ENCODE measurements around the gene CSF3R.

The CSF3R gene

DNA sequence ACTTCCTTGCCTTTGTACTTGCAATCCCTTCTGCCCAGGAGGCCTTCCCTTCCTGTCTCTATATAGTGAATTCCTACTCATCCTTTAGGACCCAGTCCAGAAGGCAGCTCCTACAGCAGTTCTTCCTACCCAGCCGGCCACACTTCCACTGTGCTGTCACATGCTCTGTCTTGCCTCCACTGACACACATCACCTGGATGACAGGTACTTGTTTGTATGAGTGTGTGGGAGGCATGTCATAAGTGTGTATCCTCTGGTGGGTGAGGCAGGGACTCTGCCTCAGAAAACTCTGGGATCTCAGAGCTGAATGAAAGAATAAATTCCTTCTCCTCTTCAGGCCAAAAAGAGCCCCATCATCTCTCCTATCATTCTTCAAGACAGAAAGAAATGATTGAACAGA lies 27.3 kb downstream of the CSF3R start:
- no peak for DNase-seq

DNA sequence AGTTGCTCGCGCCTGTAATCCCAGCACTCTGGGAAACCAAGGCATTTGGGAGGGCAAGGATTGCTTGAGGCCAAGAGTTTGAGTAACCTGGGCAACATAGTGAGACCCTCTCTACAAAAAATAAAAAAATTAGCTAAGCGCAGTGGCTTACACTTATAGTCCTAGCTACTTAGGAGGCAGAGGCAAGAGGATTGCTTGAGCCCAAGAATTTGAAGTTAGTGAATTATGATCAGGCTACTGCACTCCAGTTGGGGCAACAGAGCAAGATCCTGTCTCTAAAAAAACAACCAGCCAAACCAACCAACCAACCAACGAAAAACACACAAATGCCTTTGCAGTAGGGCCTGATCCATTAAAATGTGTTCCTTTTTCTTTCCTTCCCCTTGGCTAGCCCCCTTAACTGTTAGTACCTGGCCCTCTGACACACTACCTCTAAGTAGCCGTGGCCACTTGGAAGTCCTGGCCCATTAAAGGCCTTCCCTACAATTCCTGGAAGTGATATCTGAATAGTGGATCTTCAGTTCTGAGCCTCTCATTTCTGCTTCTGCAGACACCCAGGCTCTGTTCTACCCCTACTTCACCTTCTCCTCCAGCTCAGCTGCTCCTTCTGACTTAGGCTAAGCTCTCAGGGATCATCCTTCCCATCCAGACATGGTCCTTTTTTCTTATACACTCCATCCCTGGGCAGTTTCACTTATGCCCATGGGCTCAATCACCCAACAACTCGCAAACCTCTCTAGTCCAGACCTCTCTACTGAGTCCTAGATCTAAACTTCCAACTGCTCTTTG lies 28.9 kb downstream of the CSF3R start:
- DNase-seq = no peak

DNA sequence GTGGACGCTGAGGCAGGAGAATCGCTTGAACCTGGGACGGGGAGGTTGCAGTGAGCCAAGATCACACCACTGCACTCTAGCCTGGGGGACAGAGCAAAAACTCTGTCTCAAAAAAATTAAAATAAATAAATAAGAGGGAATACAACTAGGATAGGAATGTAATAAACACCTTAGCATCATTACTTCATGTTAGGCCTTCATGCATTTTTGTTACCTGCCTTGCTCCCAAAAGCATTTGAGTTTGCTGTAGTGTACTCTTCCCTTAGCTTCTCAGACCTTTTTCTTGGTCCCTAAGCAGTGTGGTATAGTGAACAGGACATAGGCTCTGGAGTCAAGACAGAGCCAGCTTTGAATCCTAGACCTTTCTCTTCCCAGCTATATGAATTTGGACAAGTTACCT lies 29.7 kb downstream of the CSF3R start:
- no peak for DNase-seq

DNA sequence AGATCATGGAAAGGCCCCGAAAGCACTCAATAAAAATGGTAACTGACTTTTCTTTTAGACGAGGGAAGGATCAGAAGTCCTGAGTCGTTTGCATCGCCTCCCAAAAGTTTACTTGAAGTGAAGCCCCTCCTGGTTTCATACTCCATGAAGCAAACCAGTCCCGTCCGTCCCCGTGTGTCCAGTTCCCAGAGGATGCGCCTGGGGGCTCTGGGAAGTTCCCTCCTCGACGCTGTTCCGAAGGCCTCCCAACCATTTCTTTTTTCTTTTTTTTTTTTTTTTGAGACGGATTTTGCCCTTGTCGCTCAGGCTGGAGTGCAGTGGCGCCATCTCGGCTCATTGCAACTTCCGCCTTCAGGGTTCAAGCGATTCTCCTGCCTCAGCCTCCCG lies 31.8 kb downstream of the CSF3R start:
- DNase-seq = no peak

DNA sequence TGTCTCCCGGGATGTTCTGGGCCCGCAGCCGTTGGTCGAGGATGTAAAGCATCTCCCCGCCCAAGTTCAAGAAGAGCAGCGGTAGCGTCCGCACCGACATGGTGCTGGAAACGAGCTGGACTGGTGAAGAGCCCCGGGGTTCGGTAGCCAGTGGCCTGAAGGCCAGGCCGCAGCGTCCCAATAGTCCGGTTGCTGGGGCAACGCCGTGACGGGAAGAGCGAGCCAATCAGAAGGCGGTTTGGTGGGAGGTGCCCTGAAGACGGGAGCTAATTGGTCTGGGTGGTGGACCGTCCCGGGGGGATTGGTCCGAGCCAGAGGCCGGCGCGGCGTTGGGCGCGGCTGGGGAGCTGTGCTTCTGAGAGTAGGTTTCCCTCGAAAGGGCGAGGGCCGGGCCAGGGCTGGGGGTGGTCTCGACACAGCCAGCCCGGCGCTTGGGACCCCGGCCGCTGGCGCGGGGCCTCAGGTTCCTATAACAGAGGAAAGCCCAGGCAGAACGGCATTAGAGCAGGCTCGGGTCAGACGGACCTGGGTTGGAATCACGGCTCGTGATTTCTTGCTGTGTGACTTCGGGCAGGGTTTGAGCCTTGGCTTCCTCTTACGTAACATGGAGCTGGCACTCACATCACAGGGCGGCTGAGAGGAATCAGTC lies 32.3 kb downstream of the CSF3R start, which contains the start of gene OSCP1:
Gene OSCP1 (minus strand): TSS at position 182 of the 649 bp plus-strand sequence. CDS start 82 bp downstream, at position 100.
- DNase-seq = peak; percentile 96

DNA sequence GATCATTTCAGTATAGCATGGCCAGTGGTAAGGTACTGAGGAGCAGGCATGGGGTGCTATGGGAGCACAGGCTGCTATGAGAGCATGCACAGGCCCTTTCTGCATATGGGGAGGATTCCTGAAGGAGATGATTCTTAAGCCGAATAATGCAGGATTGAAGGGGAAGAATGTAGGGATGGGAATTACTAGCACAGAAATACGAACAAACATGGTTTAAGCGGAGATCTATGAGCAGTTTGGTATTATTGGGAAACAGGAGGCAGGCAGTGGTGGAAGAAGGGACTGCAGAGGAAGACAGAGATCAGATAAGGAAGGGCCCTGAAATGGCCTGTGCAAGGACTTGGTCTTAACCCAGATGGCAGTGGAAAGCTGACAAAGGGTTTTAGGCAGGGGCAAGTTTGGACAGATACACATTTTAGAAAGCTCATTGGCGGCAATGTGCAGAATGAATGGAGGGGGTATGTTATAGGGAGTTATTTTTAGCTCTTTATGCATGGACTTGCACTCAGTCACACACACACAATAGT lies 34.1 kb downstream of the CSF3R start:
- DNase-seq = no peak

DNA sequence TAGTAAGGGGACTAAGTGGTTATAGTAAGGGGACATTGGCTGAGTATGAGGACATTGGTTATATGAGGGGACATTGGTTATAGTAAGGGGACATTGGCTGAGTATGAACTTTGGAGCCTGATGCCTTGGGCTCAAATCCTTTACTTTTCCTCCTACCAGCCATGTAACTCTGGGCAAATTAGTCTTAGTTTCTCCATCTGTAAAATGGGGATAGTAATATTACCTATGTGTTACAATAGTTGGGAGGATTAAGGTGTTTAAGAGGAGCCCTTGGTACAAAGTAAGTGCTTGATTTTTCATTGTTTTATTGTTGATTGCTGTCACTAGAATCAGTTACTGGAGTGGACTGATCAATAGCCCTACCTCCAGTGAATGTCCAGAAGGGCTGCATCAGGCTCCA lies 35.3 kb downstream of the CSF3R start:
- DNase-seq = no peak

DNA sequence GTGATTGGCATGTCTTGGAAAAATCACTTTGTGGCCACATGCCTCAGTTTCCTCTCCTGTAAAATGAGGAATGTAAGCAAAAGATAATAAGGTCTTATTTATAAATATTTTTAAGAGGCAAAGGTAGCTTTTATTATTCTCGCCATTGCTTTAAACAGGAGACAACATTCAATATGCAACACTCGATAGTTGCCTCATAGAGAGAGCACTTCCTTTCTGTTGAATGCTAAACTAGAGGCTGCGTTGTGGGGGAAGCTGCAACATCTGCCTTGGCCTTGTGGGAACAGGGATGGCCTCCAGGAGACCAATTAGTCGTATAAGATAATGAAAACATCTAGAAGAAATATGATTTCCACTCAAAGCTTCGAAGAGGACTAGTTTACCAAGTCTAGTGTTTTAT lies 36.0 kb downstream of the CSF3R start:
- no peak for DNase-seq

DNA sequence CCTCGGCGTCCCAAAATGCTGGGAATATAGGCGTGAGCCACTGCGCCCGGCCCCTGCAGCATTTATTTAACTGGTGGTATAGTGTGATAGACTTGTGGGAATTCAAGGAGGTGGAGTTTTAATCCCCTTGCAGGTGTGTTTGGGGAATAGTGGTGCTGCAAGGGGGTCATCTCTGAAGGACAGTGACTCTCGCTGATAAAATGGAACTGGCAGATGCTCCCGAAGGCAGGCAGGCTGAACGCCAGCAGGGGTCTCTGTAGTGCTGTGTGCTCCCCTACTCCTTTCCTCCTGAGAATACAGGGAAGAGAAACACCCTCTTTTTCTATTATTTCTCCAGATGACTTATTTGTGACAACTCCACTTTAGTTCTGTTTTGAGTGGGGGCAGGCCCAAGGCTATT lies 36.4 kb downstream of the CSF3R start:
- no peak for DNase-seq

DNA sequence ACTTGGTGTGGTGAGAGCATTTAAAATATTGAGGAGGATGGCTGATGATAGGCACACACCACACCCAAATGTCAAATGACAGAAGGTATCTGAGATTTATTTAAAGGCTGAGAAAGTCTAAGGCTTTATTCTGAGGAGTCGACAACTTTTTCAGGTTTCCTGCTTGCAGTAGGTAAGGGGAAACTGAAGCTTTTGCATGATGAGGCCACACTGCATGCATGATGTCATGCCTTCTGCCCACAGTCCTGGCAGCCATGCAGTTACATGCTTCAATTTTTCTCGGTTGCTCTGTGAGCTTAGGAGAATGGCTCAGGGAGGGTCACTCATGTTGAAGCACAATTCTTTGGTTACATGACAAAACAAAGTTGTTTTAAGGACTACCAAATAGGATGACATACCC lies 39.4 kb downstream of the CSF3R start:
- no peak for DNase-seq

DNA sequence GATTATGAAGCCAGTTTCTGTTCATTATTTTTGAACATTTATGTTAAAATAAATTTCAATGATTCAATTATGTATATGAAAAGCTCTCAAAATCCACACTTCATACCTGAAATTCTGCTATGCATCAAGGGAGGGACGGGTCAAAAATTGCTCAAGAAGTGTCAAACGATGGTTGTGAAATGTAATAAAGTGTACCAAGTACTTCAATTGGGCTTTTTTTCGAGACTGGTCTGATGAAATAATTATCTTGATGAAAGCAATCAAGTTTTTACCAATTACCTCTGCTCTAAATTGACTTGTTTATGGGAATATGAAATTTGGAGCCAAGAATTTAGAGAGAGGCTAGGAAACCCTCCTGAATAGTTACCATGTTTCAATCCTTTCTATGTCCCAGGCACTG lies 40.4 kb downstream of the CSF3R start:
- no peak for DNase-seq

DNA sequence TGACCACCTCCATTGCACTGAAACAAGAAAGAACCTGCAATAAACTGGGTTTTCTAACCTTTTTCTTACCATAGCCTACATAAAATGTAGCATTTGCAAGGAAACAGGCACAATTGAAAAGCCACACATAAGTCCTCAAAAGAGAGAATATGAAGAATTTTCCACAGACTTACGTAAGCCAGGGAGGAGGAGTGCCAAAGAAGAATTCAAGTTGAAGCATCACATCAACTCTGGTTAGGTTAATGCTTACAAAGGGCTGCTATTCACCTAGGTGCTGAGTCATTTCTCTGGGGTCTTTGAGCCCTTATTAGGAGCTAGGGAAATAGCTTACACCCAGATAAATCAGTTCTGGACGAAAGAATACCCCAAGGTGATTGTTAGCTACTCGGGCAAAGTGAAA lies 42.1 kb downstream of the CSF3R start:
- DNase-seq = no peak

DNA sequence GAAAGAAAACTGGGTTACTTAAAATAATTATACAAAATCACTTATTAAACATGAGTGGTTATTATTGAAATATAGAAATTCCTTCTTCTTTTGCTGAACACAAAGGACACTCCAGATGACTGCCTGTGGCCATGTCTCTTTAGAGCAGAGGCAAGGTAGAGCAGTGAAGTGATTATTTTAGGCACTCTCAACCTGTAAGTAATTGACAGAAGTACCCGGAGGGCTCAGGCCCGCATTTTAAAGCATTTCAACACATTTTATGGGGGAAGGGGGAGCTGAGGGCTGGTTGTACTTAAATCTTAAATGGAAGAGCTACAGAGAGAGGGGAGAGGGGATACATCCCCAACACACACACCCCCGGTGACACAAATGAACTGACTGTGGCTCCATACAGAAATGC lies 42.7 kb downstream of the CSF3R start:
- DNase-seq = no peak

DNA sequence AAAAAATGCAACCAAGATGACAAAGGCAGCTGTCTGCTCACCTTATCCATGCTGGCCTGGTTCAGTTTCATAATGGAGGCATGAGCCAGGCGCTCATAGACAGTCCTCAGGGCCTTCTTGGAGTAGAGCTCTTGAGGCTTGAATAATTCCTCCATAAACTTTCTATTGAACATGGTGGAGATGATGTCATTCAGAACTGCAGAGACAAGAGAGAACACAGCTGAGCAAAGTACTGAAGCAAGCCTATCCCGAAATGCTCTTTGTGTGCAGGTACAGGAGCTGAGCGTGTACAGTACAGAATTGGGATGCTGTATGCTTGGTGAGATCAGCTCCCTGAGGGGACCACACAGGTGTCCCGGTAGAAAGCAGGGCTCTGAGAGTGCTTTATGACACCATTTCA lies 44.0 kb downstream of the CSF3R start:
- no peak for DNase-seq

DNA sequence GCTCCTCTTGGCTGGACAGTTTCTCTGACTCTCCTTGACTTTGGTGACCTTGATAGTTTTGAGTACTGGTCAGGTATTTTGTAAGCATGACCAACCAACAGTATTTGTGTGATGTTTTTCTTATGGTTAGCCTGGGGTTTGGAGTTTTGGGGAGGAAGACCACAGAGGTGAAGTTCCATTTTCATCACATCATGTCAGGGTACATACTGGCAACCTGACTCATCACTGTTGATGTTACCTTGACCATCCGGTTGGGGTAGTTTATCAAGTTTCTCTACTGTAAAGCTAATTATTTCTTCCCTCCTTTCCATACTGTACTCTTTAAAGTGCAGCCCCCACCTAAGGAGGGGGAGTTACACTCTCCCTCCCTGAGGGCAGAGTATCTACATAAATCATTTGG lies 45.9 kb downstream of the CSF3R start:
- DNase-seq = no peak

DNA sequence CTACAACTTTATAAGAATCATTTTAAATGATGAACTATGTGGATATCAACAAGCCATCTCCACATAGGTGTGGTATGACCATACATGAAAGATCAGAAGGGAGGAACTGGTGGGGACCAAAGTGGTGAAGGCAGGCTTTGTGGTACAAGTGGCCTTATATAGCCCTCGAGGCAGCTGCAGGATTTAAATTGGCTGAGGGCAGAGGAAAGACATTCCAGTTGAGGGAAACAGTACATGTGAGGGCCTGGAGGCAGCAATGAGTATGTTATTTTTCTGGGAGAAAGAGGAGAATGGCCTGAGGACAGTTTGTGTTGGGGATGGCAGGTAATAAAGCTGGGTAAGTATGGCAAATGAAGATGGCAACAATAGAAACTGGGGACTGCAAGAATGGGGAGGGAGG lies 49.6 kb downstream of the CSF3R start:
- no peak for DNase-seq

DNA sequence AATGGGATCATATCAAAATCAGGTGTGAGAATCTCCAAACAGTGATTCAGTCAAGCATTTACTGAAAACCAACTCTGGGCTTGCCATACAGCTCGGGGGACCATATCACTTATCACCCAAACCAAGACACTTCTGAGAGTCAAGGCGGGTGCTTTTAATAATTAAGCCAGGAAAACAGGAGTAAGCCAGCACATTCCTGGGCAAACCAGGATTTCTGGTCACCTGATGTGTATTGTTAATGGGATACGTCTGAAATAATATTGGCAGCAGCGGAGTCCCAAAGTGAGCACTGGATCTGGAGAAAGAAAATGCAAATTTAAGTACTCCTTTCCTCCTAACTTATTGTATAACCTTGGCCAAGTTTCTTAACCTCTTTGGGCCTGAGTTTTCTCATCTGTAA lies 50.1 kb downstream of the CSF3R start:
- DNase-seq = no peak

DNA sequence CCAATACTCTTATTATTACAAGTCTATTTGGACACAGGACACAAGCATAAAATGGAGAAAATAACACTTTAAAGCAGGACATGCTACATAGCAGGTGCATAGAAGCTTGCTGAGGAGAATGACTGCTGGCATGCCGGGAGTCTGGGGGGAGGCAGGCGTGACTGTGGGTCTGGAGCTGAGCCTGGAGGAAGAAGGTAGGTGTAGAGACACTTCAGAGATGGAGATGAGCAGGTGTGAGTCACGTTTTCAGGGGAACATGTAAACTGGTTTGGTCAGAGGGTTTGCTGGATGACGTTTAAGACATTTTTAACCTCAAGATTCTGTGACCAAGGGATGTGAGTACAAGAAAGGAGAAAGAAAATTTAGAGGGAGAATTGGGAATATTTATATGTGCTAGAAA lies 56.9 kb downstream of the CSF3R start:
- DNase-seq = no peak

DNA sequence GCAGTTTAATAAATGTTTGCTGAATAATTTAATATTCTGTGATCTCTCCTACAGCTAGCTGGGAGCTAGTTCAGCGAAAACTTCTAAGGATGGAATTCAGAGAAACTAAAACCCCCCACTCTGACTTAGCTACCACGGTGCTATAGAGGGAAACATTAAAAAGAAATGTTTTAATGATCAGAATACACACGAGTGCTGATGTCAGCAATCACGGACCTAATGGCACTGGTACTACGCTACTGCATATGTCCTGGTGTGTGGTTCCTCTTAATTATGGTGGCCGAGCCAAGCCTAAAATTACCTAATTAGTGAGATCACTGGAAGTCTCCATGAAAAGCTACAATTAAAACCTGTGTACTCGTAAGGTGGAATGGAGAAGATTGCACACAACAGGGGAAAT lies 61.1 kb downstream of the CSF3R start:
- no peak for DNase-seq

DNA sequence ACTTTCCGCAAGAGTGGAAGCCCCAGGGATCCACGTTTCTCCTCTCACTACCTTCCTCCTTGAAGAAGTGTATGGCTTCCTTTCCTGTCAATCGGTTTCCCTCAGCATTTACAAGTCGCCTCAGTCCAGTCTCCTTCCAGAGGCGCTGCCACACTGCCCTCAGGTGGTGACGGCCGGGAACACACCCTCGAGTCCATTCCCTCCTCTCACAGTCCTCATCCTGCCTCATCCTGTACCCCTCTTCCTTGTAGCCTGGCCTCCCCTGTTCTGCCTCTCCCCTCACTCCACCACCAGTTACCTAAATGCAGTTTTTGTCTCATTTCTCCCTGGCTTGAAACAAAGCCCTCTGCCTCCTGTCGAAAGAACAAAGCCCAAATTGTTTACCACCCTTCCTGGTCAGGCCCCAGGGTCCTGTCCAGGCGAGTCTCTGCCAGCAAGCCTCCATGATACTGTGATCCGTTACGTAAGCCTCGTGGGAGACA lies 61.8 kb downstream of the CSF3R start:
- peak; percentile 89 for DNase-seq

DNA sequence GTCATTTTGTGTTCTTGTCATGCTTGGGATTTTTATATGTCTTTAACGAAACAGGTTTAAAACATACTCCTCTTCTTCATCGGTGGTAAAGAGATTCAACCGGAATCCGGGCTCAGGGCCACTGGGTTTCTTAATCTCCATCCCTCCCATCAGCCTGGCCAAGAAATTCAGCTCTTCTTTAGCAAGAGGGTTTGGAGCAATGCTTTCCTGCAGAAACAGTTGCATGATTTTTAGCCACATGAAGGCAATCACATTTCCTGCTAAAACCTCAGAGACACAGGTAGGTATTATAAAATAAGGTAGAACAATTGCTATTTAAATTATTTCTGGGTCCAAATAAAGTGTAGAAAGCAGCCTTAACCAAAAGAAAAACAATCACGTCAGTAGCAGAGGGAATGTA lies 62.3 kb downstream of the CSF3R start:
- DNase-seq = no peak

DNA sequence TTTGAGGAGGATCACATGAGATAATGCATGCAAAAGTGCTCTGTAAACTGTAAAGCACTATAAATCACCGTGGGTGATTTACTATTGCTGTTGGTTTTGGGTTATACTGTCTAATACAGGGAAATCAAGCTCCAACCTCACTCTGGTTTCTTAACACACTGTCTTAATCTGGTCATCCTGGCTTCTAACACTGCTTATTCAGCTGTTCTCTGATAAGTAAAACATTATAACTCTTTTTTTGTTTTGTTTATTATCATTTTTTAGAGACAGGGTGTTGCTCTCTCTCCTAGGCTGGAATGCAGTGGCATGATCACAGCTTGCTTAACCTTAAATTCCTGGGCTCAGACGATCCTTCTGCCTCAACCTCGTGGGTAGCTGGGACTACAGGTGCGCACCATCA lies 63.1 kb downstream of the CSF3R start:
- no peak for DNase-seq

DNA sequence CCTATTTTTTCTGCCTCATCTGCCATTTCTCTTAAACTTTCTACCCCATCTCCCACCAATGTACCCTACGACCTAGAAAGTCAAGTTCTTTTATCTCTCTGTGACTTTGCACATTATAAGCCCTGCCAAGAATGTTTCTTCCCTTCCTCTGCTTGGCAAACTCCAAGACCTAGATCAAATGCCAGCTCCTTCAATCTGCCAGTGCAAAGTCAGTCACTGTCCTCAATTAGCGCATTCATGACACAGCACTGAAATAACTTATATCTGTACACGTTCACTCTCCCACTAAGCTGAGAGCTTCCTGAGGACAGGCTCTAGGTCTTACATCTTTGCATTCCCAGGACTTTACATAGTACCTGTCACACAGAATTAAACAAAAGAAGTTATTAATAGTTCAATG lies 63.6 kb downstream of the CSF3R start:
- no peak for DNase-seq

DNA sequence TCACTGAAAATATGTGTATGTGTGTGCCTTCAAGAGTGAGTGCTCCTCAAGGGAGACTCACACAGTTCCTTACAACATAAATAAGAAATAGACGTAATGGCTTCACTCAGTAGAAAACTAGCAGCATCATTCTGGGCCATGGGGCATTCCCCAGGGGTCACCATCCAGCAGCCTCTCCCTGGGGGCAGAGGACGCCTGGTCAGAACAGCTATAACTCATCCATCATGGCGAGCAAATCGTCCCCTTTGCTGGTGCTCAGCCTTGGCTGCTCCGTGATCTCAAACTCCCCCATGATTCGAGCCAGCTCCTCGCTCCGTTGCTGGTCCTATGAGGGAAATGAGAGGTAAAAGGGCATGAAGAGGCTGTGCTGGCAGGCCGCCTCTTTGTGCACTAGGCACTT lies 64.8 kb downstream of the CSF3R start:
- DNase-seq = no peak

Data from midbrain (tissue), 1 donor.